ENCODE measurements around the gene CAT. TPM values are rescaled to one million over a fixed set of nuclear protein-coding genes. Genes with fewer than 3 reads are reported as not detected.

The CAT gene
- polyA plus RNA-seq, 3 donors: 122 to 432 (median 429) TPM

DNA sequence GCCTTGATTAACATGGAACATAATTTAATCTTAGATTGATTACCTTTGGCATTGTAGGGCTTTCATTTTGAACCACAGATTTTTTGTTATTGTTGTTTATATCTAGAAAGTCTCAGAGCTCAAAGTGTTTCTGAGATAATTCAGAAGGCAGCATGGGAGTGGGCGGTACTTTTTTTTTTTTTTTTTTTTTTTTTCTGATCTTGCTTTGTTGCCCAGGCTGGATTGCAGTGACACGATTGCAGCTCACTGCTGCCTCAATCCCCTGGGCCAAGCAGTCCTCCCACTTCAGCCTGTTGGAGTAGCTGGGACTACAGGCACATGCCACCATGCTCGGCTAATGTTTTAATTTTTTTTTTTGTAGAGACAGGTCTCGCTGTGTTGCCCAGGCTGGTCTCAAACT lies 21.5 kb downstream of the CAT start:
- Mint-ChIP-seq H3K9me3 (peaks cover 0 to 5% (median 3%) of the 10 kb centered on the region in 7 donors), H3K4me3 (no peak overlapping the region), H3K4me1 (peaks cover 7% of the 10 kb centered on the region), H3K27ac (no peak overlapping the region), H3K36me3 (peaks cover 88 to 97% of the 10 kb centered on the region in 2 donors), H3K27me3 (ENCODE audit: low read depth in 3 of 3) (no peaks in the 10 kb centered on the region)
- Histone ChIP-seq H4K20me1 (ENCODE audit: insufficient read depth, low read length) (peaks cover 41% of the 10 kb centered on the region), H3K27me3 (ENCODE audit: control insufficient read depth in 2 of 2, insufficient read depth in 2 of 2, low read length in 2 of 2) (no peaks in the 10 kb centered on the region), H2AFZ (ENCODE audit: insufficient read depth, low read depth, low read length, poor library complexity, severe bottlenecking) (no peak overlapping the region), H3K4me3 (replicated peaks in 1 of 3; ENCODE audit: low read depth in 2 of 3, low read length in 3 of 3) (no peak overlapping the region), H3K4me1 (ENCODE audit: control insufficient read depth in 1 of 2, insufficient read depth in 2 of 2, low read length in 2 of 2) (peaks cover 0 to 10% of the 10 kb centered on the region in 2 donors), H3K79me2 (ENCODE audit: insufficient read depth, low read length) (peaks cover 66% of the 10 kb centered on the region), H3K4me2 (replicated peaks; ENCODE audit: extremely low read depth, low read length, poor library complexity, severe bottlenecking) (no peak overlapping the region), H3K36me3 (replicated peaks in 1 of 2; ENCODE audit: control insufficient read depth in 1 of 2, insufficient read depth in 2 of 2, low read length in 2 of 2) (peaks cover 96 to 100% of the 10 kb centered on the region in 2 donors), H3K9ac (ENCODE audit: insufficient read depth, low read length, poor library complexity, severe bottlenecking) (no peak overlapping the region), H3K9me3 (replicated peaks in 1 of 2; ENCODE audit: control insufficient read depth in 1 of 2, insufficient read depth in 1 of 2, low read length in 2 of 2) (no peaks in the 10 kb centered on the region), H3K27ac (ENCODE audit: low read depth in 1 of 2, low read length in 2 of 2) (no peak overlapping the region)
- DNase-seq: no peak
- TF ChIP-seq, protein P1, sequence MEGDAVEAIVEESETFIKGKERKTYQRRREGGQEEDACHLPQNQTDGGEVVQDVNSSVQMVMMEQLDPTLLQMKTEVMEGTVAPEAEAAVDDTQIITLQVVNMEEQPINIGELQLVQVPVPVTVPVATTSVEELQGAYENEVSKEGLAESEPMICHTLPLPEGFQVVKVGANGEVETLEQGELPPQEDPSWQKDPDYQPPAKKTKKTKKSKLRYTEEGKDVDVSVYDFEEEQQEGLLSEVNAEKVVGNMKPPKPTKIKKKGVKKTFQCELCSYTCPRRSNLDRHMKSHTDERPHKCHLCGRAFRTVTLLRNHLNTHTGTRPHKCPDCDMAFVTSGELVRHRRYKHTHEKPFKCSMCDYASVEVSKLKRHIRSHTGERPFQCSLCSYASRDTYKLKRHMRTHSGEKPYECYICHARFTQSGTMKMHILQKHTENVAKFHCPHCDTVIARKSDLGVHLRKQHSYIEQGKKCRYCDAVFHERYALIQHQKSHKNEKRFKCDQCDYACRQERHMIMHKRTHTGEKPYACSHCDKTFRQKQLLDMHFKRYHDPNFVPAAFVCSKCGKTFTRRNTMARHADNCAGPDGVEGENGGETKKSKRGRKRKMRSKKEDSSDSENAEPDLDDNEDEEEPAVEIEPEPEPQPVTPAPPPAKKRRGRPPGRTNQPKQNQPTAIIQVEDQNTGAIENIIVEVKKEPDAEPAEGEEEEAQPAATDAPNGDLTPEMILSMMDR (IDR thresholded peaks at IDR 0.05): no peak
- no CpG with 5 or more reads among the region's 4 CpGs for WGBS (ENCODE audit: insufficient coverage)
- intact Hi-C loops (cut with micrococcal nuclease): loop anchor here in 1 of 2 donors (10.0 kb wide), 1 partner anchor 285 kb away; no protein-coding TSS in a partner anchor

DNA sequence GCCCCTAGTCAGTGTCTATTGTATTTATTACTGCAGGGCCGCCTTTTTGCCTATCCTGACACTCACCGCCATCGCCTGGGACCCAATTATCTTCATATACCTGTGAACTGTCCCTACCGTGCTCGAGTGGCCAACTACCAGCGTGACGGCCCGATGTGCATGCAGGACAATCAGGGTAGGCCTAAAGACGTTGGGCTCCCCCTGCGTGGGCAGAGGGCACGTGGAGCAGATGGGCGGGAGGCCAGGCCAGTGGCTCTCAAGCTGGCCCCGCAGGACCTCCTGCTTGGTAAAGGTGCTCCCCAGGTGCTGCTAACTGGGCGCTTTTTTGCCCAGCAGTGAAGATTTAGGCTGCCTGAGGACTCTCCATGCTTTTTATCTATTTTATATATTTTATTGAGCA lies 22.5 kb downstream of the CAT start:
- Histone ChIP-seq H3K9ac (ENCODE audit: insufficient read depth, low read length, poor library complexity, severe bottlenecking) (no peak overlapping the region), H3K4me2 (replicated peaks; ENCODE audit: extremely low read depth, low read length, poor library complexity, severe bottlenecking) (no peak overlapping the region), H3K27ac (ENCODE audit: low read depth in 1 of 2, low read length in 2 of 2) (no peak overlapping the region), H3K27me3 (ENCODE audit: control insufficient read depth in 2 of 2, insufficient read depth in 2 of 2, low read length in 2 of 2) (no peaks in the 10 kb centered on the region), H3K9me3 (replicated peaks in 1 of 2; ENCODE audit: control insufficient read depth in 1 of 2, insufficient read depth in 1 of 2, low read length in 2 of 2) (peaks cover under 1 to 6% of the 10 kb centered on the region in 2 donors), H3K79me2 (ENCODE audit: insufficient read depth, low read length) (peaks cover 58% of the 10 kb centered on the region), H2AFZ (ENCODE audit: insufficient read depth, low read depth, low read length, poor library complexity, severe bottlenecking) (no peak overlapping the region), H3K36me3 (replicated peaks in 1 of 2; ENCODE audit: control insufficient read depth in 1 of 2, insufficient read depth in 2 of 2, low read length in 2 of 2) (peaks cover 96 to 100% of the 10 kb centered on the region in 2 donors), H4K20me1 (ENCODE audit: insufficient read depth, low read length) (peaks cover 38% of the 10 kb centered on the region), H3K4me1 (ENCODE audit: control insufficient read depth in 1 of 2, insufficient read depth in 2 of 2, low read length in 2 of 2) (peaks cover 0 to 10% of the 10 kb centered on the region in 2 donors), H3K4me3 (replicated peaks in 1 of 3; ENCODE audit: low read depth in 2 of 3, low read length in 3 of 3) (no peak overlapping the region)
- WGBS (ENCODE audit: insufficient coverage): 92% methylated on average over 13 of the region's 14 CpGs
- H3K27ac Mint-ChIP-seq: no peak overlapping the region
- TF ChIP-seq, protein P1 (IDR thresholded peaks at IDR 0.05): no peak
- DNase-seq: no peak
- H3K4me3 Mint-ChIP-seq: no peak overlapping the region
- H3K4me1 Mint-ChIP-seq: peaks cover 7% of the 10 kb centered on the region
- H3K36me3 Mint-ChIP-seq: peaks cover 87 to 96% of the 10 kb centered on the region in 2 donors
- H3K9me3 Mint-ChIP-seq: peaks cover 1 to 8% (median 6%) of the 10 kb centered on the region in 7 donors
- intact Hi-C loops (cut with micrococcal nuclease): loop anchor here in 1 of 2 donors (10.0 kb wide), 1 partner anchor 286 kb away; no protein-coding TSS in a partner anchor
- H3K27me3 Mint-ChIP-seq (ENCODE audit: low read depth in 3 of 3): no peaks in the 10 kb centered on the region
